Measurements from ENCODE around the gene MMP24OS.

MMP24OS gene

GRCh38 chr20:35306931-35307517 is 29.1 kb upstream of the MMP24OS start:
- DNase-seq, result no peak
- H3K36me3 ChIP-seq (ENCODE audit: control insufficient read depth, insufficient read depth, low read length), result no peaks in the 10 kb centered on the region
- H3K4me1 ChIP-seq (ENCODE audit: control insufficient read depth, insufficient read depth, low read length, poor library complexity, severe bottlenecking), result no peaks in the 10 kb centered on the region
- H3K4me3 ChIP-seq (ENCODE audit: insufficient read depth, low read depth, low read length, poor library complexity, severe bottlenecking), result no peak overlapping the region
- no peaks in the 10 kb centered on the region for H3K9me3 ChIP-seq (ENCODE audit: control insufficient read depth, low read length)
- no peak overlapping the region for H3K27ac ChIP-seq (ENCODE audit: insufficient read depth, low read length, poor library complexity, severe bottlenecking)
- H3K27me3 ChIP-seq (replicated peaks; ENCODE audit: control insufficient read depth, insufficient read depth, low read length, poor library complexity, severe bottlenecking), result no peaks in the 10 kb centered on the region

GRCh38 chr20:35305682-35306556 is 28.0 kb upstream of the MMP24OS start:
- DNase-seq, result no peak
- no peak overlapping the region for H3K27ac ChIP-seq (ENCODE audit: insufficient read depth, low read length, poor library complexity, severe bottlenecking)

GRCh38 chr20:35304956-35305355 is 27.0 kb upstream of the MMP24OS start:
- no peaks in the 10 kb centered on the region for H3K27me3 ChIP-seq (replicated peaks; ENCODE audit: control insufficient read depth, insufficient read depth, low read length, poor library complexity, severe bottlenecking)
- no peaks in the 10 kb centered on the region for H3K36me3 ChIP-seq (ENCODE audit: control insufficient read depth, insufficient read depth, low read length)
- H3K9me3 ChIP-seq (ENCODE audit: control insufficient read depth, low read length), result no peaks in the 10 kb centered on the region
- no peak overlapping the region for H3K4me3 ChIP-seq (ENCODE audit: insufficient read depth, low read depth, low read length, poor library complexity, severe bottlenecking)
- H3K4me1 ChIP-seq (ENCODE audit: control insufficient read depth, insufficient read depth, low read length, poor library complexity, severe bottlenecking), result no peaks in the 10 kb centered on the region
- DNase-seq, result no peak
- no peak overlapping the region for H3K27ac ChIP-seq (ENCODE audit: insufficient read depth, low read length, poor library complexity, severe bottlenecking)

More at GRCh38 chr20:35305682-35306556, 28.0 kb upstream of the MMP24OS start:
- Histone ChIP-seq H3K9me3 (ENCODE audit: control insufficient read depth, low read length) (no peaks in the 10 kb centered on the region), H3K36me3 (ENCODE audit: control insufficient read depth, insufficient read depth, low read length) (no peaks in the 10 kb centered on the region), H3K27me3 (replicated peaks; ENCODE audit: control insufficient read depth, insufficient read depth, low read length, poor library complexity, severe bottlenecking) (no peaks in the 10 kb centered on the region), H3K4me3 (ENCODE audit: insufficient read depth, low read depth, low read length, poor library complexity, severe bottlenecking) (no peak overlapping the region), H3K4me1 (ENCODE audit: control insufficient read depth, insufficient read depth, low read length, poor library complexity, severe bottlenecking) (no peaks in the 10 kb centered on the region)

GRCh38 chr20:35303735-35304491 is 26.0 kb upstream of the MMP24OS start:
- Histone ChIP-seq H3K27ac (ENCODE audit: insufficient read depth, low read length, poor library complexity, severe bottlenecking) (no peak overlapping the region), H3K27me3 (replicated peaks; ENCODE audit: control insufficient read depth, insufficient read depth, low read length, poor library complexity, severe bottlenecking) (no peaks in the 10 kb centered on the region), H3K4me1 (ENCODE audit: control insufficient read depth, insufficient read depth, low read length, poor library complexity, severe bottlenecking) (no peaks in the 10 kb centered on the region), H3K4me3 (ENCODE audit: insufficient read depth, low read depth, low read length, poor library complexity, severe bottlenecking) (no peak overlapping the region), H3K9me3 (ENCODE audit: control insufficient read depth, low read length) (no peaks in the 10 kb centered on the region), H3K36me3 (ENCODE audit: control insufficient read depth, insufficient read depth, low read length) (no peaks in the 10 kb centered on the region)
- peak; percentile 55 to 70 (median 59) for DNase-seq

GRCh38 chr20:35303382-35303734 is 25.4 kb upstream of the MMP24OS start:
- H3K27me3 ChIP-seq (replicated peaks; ENCODE audit: control insufficient read depth, insufficient read depth, low read length, poor library complexity, severe bottlenecking), result no peaks in the 10 kb centered on the region
- no peaks in the 10 kb centered on the region for H3K9me3 ChIP-seq (ENCODE audit: control insufficient read depth, low read length)
- H3K36me3 ChIP-seq (ENCODE audit: control insufficient read depth, insufficient read depth, low read length), result no peaks in the 10 kb centered on the region
- H3K27ac ChIP-seq (ENCODE audit: insufficient read depth, low read length, poor library complexity, severe bottlenecking), result no peak overlapping the region
- no peak overlapping the region for H3K4me3 ChIP-seq (ENCODE audit: insufficient read depth, low read depth, low read length, poor library complexity, severe bottlenecking)
- DNase-seq, result no peak
- no peaks in the 10 kb centered on the region for H3K4me1 ChIP-seq (ENCODE audit: control insufficient read depth, insufficient read depth, low read length, poor library complexity, severe bottlenecking)

GRCh38 chr20:35302421-35303335 is 24.8 kb upstream of the MMP24OS start:
- Histone ChIP-seq H3K27me3 (replicated peaks; ENCODE audit: control insufficient read depth, insufficient read depth, low read length, poor library complexity, severe bottlenecking) (no peaks in the 10 kb centered on the region), H3K36me3 (ENCODE audit: control insufficient read depth, insufficient read depth, low read length) (no peaks in the 10 kb centered on the region), H3K4me3 (ENCODE audit: insufficient read depth, low read depth, low read length, poor library complexity, severe bottlenecking) (no peak overlapping the region), H3K9me3 (ENCODE audit: control insufficient read depth, low read length) (no peaks in the 10 kb centered on the region), H3K27ac (ENCODE audit: insufficient read depth, low read length, poor library complexity, severe bottlenecking) (no peak overlapping the region), H3K4me1 (ENCODE audit: control insufficient read depth, insufficient read depth, low read length, poor library complexity, severe bottlenecking) (no peaks in the 10 kb centered on the region)
- DNase-seq, result no peak

GRCh38 chr20:35301426-35301825 is 23.5 kb upstream of the MMP24OS start:
- Histone ChIP-seq H3K36me3 (ENCODE audit: control insufficient read depth, insufficient read depth, low read length) (no peaks in the 10 kb centered on the region), H3K4me1 (ENCODE audit: control insufficient read depth, insufficient read depth, low read length, poor library complexity, severe bottlenecking) (no peaks in the 10 kb centered on the region), H3K27me3 (replicated peaks; ENCODE audit: control insufficient read depth, insufficient read depth, low read length, poor library complexity, severe bottlenecking) (no peaks in the 10 kb centered on the region), H3K9me3 (ENCODE audit: control insufficient read depth, low read length) (no peaks in the 10 kb centered on the region), H3K27ac (ENCODE audit: insufficient read depth, low read length, poor library complexity, severe bottlenecking) (no peak overlapping the region), H3K4me3 (ENCODE audit: insufficient read depth, low read depth, low read length, poor library complexity, severe bottlenecking) (no peak overlapping the region)
- no peak for DNase-seq

- no peaks in the 10 kb centered on the region for H3K27me3 ChIP-seq (replicated peaks; ENCODE audit: control insufficient read depth, insufficient read depth, low read length, poor library complexity, severe bottlenecking)
- H3K4me3 ChIP-seq (ENCODE audit: insufficient read depth, low read depth, low read length, poor library complexity, severe bottlenecking), result no peak overlapping the region
- no peaks in the 10 kb centered on the region for H3K4me1 ChIP-seq (ENCODE audit: control insufficient read depth, insufficient read depth, low read length, poor library complexity, severe bottlenecking)
- DNase-seq, result no peak
- no peak overlapping the region for H3K27ac ChIP-seq (ENCODE audit: insufficient read depth, low read length, poor library complexity, severe bottlenecking)
- H3K36me3 ChIP-seq (ENCODE audit: control insufficient read depth, insufficient read depth, low read length), result no peaks in the 10 kb centered on the region
- H3K9me3 ChIP-seq (ENCODE audit: control insufficient read depth, low read length), result no peaks in the 10 kb centered on the region
Observed at GRCh38 chr20:35300469-35301262, 22.7 kb upstream of the MMP24OS start.

GRCh38 chr20:35299780-35300179 is 21.9 kb upstream of the MMP24OS start:
- H3K4me1 ChIP-seq (ENCODE audit: control insufficient read depth, insufficient read depth, low read length, poor library complexity, severe bottlenecking), result no peaks in the 10 kb centered on the region
- no peak for DNase-seq
- H3K27ac ChIP-seq (ENCODE audit: insufficient read depth, low read length, poor library complexity, severe bottlenecking), result no peak overlapping the region
- H3K4me3 ChIP-seq (ENCODE audit: insufficient read depth, low read depth, low read length, poor library complexity, severe bottlenecking), result no peak overlapping the region
- H3K36me3 ChIP-seq (ENCODE audit: control insufficient read depth, insufficient read depth, low read length), result no peaks in the 10 kb centered on the region
- no peaks in the 10 kb centered on the region for H3K27me3 ChIP-seq (replicated peaks; ENCODE audit: control insufficient read depth, insufficient read depth, low read length, poor library complexity, severe bottlenecking)
- no peaks in the 10 kb centered on the region for H3K9me3 ChIP-seq (ENCODE audit: control insufficient read depth, low read length)
